Endodermal cell (in vitro differentiated cells): Measurements from ENCODE around the gene OR4D5. TPM values are rescaled to one million over a fixed set of nuclear protein-coding genes. Genes with fewer than 3 reads are reported as not detected.

Experiments
- DNase-seq: peaks from one replicate; pipeline ENCODE4 v3.0.0-alpha.2; 2017
- H3K27ac ChIP-seq: 2 replicates; pipeline ENCODE4 v1.5.1; 2013; ENCODE audit warnings: mild to moderate bottlenecking, low read depth, low read length, moderate library complexity
- H3K27me3 ChIP-seq: 2 replicates; pipeline ENCODE4 v1.6.1; 2013; ENCODE audit warnings: mild to moderate bottlenecking, low read length, moderate library complexity; ENCODE audit not compliant: insufficient read depth, control insufficient read depth, poor library complexity, severe bottlenecking
- H3K36me3 ChIP-seq: 2 replicates; pipeline ENCODE4 v1.7.0; 2013; ENCODE audit warnings: mild to moderate bottlenecking, low read length, moderate library complexity; ENCODE audit not compliant: control insufficient read depth, insufficient read depth
- H3K4me1 ChIP-seq: one replicate; pipeline ENCODE4 v1.7.0; 2013; ENCODE audit warnings: low read length; ENCODE audit not compliant: control insufficient read depth, insufficient read depth
- H3K4me3 ChIP-seq: 2 replicates; pipeline ENCODE4 v1.5.1; 2013; ENCODE audit warnings: mild to moderate bottlenecking, low read length, moderate library complexity
- H3K9ac ChIP-seq: 2 replicates; pipeline ENCODE4 v1.6.1; 2013; ENCODE audit warnings: mild to moderate bottlenecking, low read length, moderate library complexity; ENCODE audit not compliant: poor library complexity, severe bottlenecking; ENCODE audit errors: extremely low read depth
- H3K9me3 ChIP-seq: 2 replicates; pipeline ENCODE4 v1.6.1; 2013; ENCODE audit warnings: mild to moderate bottlenecking, low read length, moderate library complexity; ENCODE audit not compliant: control insufficient read depth
- H3K27ac Mint-ChIP-seq: 2 replicates; pipeline ENCODE4 v1.8.0; 2020; ENCODE audit warnings: mixed read lengths
- H3K27me3 Mint-ChIP-seq: 2 replicates; pipeline ENCODE4 v1.8.0; 2021; ENCODE audit warnings: mild to moderate bottlenecking, mixed read lengths; ENCODE audit not compliant: insufficient read depth
- H3K36me3 Mint-ChIP-seq: 2 replicates; pipeline ENCODE4 v1.8.0; 2020; ENCODE audit warnings: low read depth, mixed read lengths
- H3K4me1 Mint-ChIP-seq: 2 replicates; pipeline ENCODE4 v1.8.0; 2020; ENCODE audit warnings: mixed read lengths
- H3K4me3 Mint-ChIP-seq: 2 replicates; pipeline ENCODE4 v1.8.0; 2020; ENCODE audit warnings: mild to moderate bottlenecking, moderate library complexity, mixed read lengths
- H3K9me3 Mint-ChIP-seq: 2 replicates; pipeline ENCODE4 v1.8.0; 2020; ENCODE audit warnings: mild to moderate bottlenecking, mixed read lengths
- CTCF ChIP-seq: fragments of 200-600 bp; sonication (generic); conservative IDR thresholded peaks from 2 replicates; pipeline ENCODE4 v1.5.0; 2021; ENCODE audit warnings: antibody characterized with exemption, mild to moderate bottlenecking
- WGBS, 2 experiments: methylation state at CpG; one replicate each; pipeline versions ENCODE4 v1.1.5 to v1.1.7; 2013; ENCODE audit warnings: missing lambda C conversion rate in 2 of 2, mixed read lengths in 1 of 2; ENCODE audit not compliant: insufficient coverage in 1 of 2, insufficient read length in 1 of 2; 5-methylcytosine and 5-hydroxymethylcytosine counted together
- long read RNA-seq, 4 experiments: library from polyadenylated mRNA in 2 of 4; library from RNA in 1 of 4; library from capped mRNA in 1 of 4; stranded (forward) in 3 of 4; unstranded in 1 of 4; transcript quantifications; one replicate each; pipeline ENCODE4 v2.0.0, GENCODE V29; 2020 to 2021; ENCODE audit warnings: inconsistent platforms in 1 of 4
- polyA plus RNA-seq, 2 experiments: library from polyadenylated mRNA; stranded (reverse); fragments of 50-300 nt; gene quantifications; one replicate each; pipeline ENCODE4 v1.2.3, GENCODE V29; 2013
- total RNA-seq, 2 donors: library from RNA; stranded (reverse); fragmentation: NEBNext Ultra II Directional in 1 of 2; extraction: Animal tissue kit (Norgen Biotek cat#: 25700) in 1 of 2; gene quantifications; 2 replicates in 1 of 2; 3 replicates in 1 of 2; pipeline ENCODE4 v1.2.1, GENCODE V29; 2021

The OR4D5 gene
- total RNA-seq = under 1 TPM in 1 of 2 donors, not detected in 1; 0.24 TPM
- polyA plus RNA-seq (2013, experiment 1 of 2) = not detected
- not detected for polyA plus RNA-seq (2013, experiment 2 of 2)
- long read RNA-seq, experiment 1 = 0 reads
- long read RNA-seq, experiment 2 = 0 reads
- long read RNA-seq, experiment 3 = 0 reads
- long read RNA-seq, experiment 4 = 0 reads

GRCh38 chr11:123939317-123939716 is at the start of gene OR4D5:
OR4D5 (plus strand) TSS chr11:123939617; CDS start chr11:123939617, 0 bp downstream.
- H3K36me3 ChIP-seq = no peaks in the 10 kb centered on the region
- H3K4me3 Mint-ChIP-seq = no peak within 1 kb of the TSS

GRCh38 chr11:123892031-123892430 is 47.4 kb upstream of the OR4D5 start:
- Mint-ChIP-seq H3K27ac (no peak overlapping the region), H3K36me3 (no peaks in the 10 kb centered on the region), H3K9me3 (no peaks in the 10 kb centered on the region), H3K4me1 (no peaks in the 10 kb centered on the region), H3K27me3 (no peaks in the 10 kb centered on the region), H3K4me3 (no peak overlapping the region)
- Histone ChIP-seq H3K9ac (no peak overlapping the region), H3K9me3 (no peaks in the 10 kb centered on the region), H3K4me1 (no peaks in the 10 kb centered on the region), H3K4me3 (no peak overlapping the region), H3K36me3 (no peaks in the 10 kb centered on the region), H3K27me3 (no peaks in the 10 kb centered on the region), H3K27ac (peak overlapping the region; percentile 17)
- TF ChIP-seq CTCF = no peak
- no peak for DNase-seq

More at GRCh38 chr11:123939317-123939716, at the start of gene OR4D5:
- Histone ChIP-seq H3K4me1 (no peaks in the 10 kb centered on the region), H3K27ac (no peak within 1 kb of the TSS), H3K9me3 (no peaks in the 10 kb centered on the region), H3K27me3 (no peaks in the 10 kb centered on the region), H3K4me3 (no peak within 1 kb of the TSS), H3K9ac (no peak within 1 kb of the TSS)
- WGBS, 2 experiments = 100% methylated on average over 1 of the region's 1 CpG; no CpG with 5 or more reads in 1 of the 2 experiments
- no peak for TF ChIP-seq CTCF
- Mint-ChIP-seq H3K36me3 (no peaks in the 10 kb centered on the region), H3K27me3 (no peaks in the 10 kb centered on the region), H3K9me3 (no peaks in the 10 kb centered on the region), H3K4me1 (no peaks in the 10 kb centered on the region), H3K27ac (no peak within 1 kb of the TSS)
- DNase-seq = no peak

GRCh38 chr11:123899792-123900191 is 39.6 kb upstream of the OR4D5 start:
- no peaks in the 10 kb centered on the region for H3K27me3 ChIP-seq
- Mint-ChIP-seq H3K4me3 (no peak overlapping the region), H3K36me3 (no peaks in the 10 kb centered on the region), H3K27ac (no peak overlapping the region), H3K9me3 (no peaks in the 10 kb centered on the region), H3K27me3 (no peaks in the 10 kb centered on the region), H3K4me1 (peaks cover 9% of the 10 kb centered on the region)
- H3K36me3 ChIP-seq = no peaks in the 10 kb centered on the region
- H3K4me3 ChIP-seq = no peak overlapping the region
- no peaks in the 10 kb centered on the region for H3K9me3 ChIP-seq
- no peaks in the 10 kb centered on the region for H3K4me1 ChIP-seq
- no peak overlapping the region for H3K9ac ChIP-seq
- peak; percentile 26 for DNase-seq
- WGBS, 2 experiments = 89 to 100% methylated on average over 1 to 3 of the region's 3 CpGs
- no peak overlapping the region for H3K27ac ChIP-seq
- TF ChIP-seq CTCF = no peak
